Natural killer cell treated with Interleukin-12 subunit alpha and Interleukin-12 subunit beta and Interleukin-15 and Interleukin-18, amount 100 ng/mL, for 72 hours (primary cell): ENCODE data around the gene STAMBP. TPM values are rescaled to one million over a fixed set of nuclear protein-coding genes. Genes with fewer than 3 reads are reported as not detected.
"Not testable (repeated sequence)": the region's sequence is repeated elsewhere in the genome, so short reads cannot be mapped to it uniquely, and the experiment has no call there.

Experiments used
- ATAC-seq, 2 donors: fragments of 150-1000 bp; cut with Tn5 transposase in 1 of 2; sonication (Bioruptor Pico), chemical (Tn5 transposase) in 1 of 2; 2 replicates each; pipeline ENCODE4 v1.10.0; 2021
- DNase-seq: peaks from one replicate; pipeline ENCODE4 v3.0.0; 2022; ENCODE audit warnings: low spot score
- H3K27ac Mint-ChIP-seq, 2 donors: 1 replicate in 1 of 2; 2 replicates in 1 of 2; pipeline ENCODE4 v1.8.0; 2022; ENCODE audit warnings: mixed read lengths in 2 of 2, mild to moderate bottlenecking in 1 of 2, moderate library complexity in 1 of 2
- H3K27me3 Mint-ChIP-seq, 2 donors: 1 replicate in 1 of 2; 2 replicates in 1 of 2; pipeline ENCODE4 v1.8.0; 2022; ENCODE audit warnings: mixed read lengths in 2 of 2
- H3K36me3 Mint-ChIP-seq: one replicate; pipeline ENCODE4 v1.8.0; 2022; ENCODE audit warnings: mixed read lengths
- H3K4me1 Mint-ChIP-seq, 2 donors: 1 replicate in 1 of 2; 2 replicates in 1 of 2; pipeline ENCODE4 v1.8.0; 2022; ENCODE audit warnings: low read depth in 2 of 2, mixed read lengths in 2 of 2, mild to moderate bottlenecking in 1 of 2
- H3K4me3 Mint-ChIP-seq: one replicate; pipeline ENCODE4 v1.8.0; 2022; ENCODE audit warnings: mixed read lengths
- H3K9me3 Mint-ChIP-seq: 2 replicates; pipeline ENCODE4 v1.8.0; 2022; ENCODE audit warnings: mixed read lengths
- total RNA-seq, 2 donors: library from RNA; stranded (reverse); gene quantifications; one replicate each; pipeline ENCODE4 v1.2.3, GENCODE V29; 2022

STAMBP gene
- total RNA-seq: 10 to 100 TPM; 27.5 to 40.6 TPM

- peaks cover 4% of the 10 kb centered on the region for H3K9me3 Mint-ChIP-seq
- H3K36me3 Mint-ChIP-seq: peaks cover 7% of the 10 kb centered on the region
- H3K4me1 Mint-ChIP-seq: peaks cover 64 to 66% of the 10 kb centered on the region in 2 donors
- ATAC-seq: peak; percentile 79 to 84
- DNase-seq: peak; percentile 93
- H3K4me3 Mint-ChIP-seq: peak within 1 kb of the TSS; percentile 93
- no peaks in the 10 kb centered on the region for H3K27me3 Mint-ChIP-seq
- peak within 1 kb of the TSS; percentile 96 to 98 for H3K27ac Mint-ChIP-seq
Measured at GRCh38 chr2:73828818-73829570, at the start of gene STAMBP. TSS of gene STAMBP (plus strand) at chr2:73828961. CDS start at chr2:73830857, 1,896 bp downstream.

- Mint-ChIP-seq H3K27ac (peak within 1 kb of the TSS; percentile 86 to 95), H3K27me3 (peaks cover 4 to 7% of the 10 kb centered on the region in 2 donors), H3K4me1 (peaks cover 21% of the 10 kb centered on the region in 2 donors), H3K9me3 (no peaks in the 10 kb centered on the region), H3K4me3 (peak within 1 kb of the TSS; percentile 95), H3K36me3 (peaks cover 9% of the 10 kb centered on the region)
- ATAC-seq (peak; percentile 100), DNase-seq (peak; percentile 95)
Measured at GRCh38 chr2:73779467-73780236, 49.1 kb upstream of the STAMBP start, which contains the start of gene DUSP11. TSS of gene DUSP11 (minus strand) at chr2:73780103. CDS start at chr2:73779974, 129 bp downstream.

- peaks cover 6% of the 10 kb centered on the region for H3K36me3 Mint-ChIP-seq
- H3K27ac Mint-ChIP-seq: peak overlapping the region; percentile 86 to 95
- no peaks in the 10 kb centered on the region for H3K9me3 Mint-ChIP-seq
- H3K4me1 Mint-ChIP-seq: peaks cover 21% of the 10 kb centered on the region in 2 donors
- H3K27me3 Mint-ChIP-seq: peaks cover 4 to 7% of the 10 kb centered on the region in 2 donors
- ATAC-seq (no peak), DNase-seq (no peak)
- H3K4me3 Mint-ChIP-seq: peak overlapping the region; percentile 95
Measured at GRCh38 chr2:73780237-73780582, 48.6 kb upstream of the STAMBP start.

GRCh38 chr2:73783402-73783801, 45.4 kb upstream of the STAMBP start:
- not testable (repeated sequence) for H3K9me3 Mint-ChIP-seq, H3K36me3 Mint-ChIP-seq, ATAC-seq, H3K27me3 Mint-ChIP-seq, H3K4me3 Mint-ChIP-seq, DNase-seq
- peaks cover 6 to 11% of the 10 kb centered on the region in 2 donors for H3K4me1 Mint-ChIP-seq
- H3K27ac Mint-ChIP-seq: peak overlapping the region in 1 of 2 donors; percentile 10

GRCh38 chr2:73783883-73784282, 44.9 kb upstream of the STAMBP start, which contains the start of gene C2orf78:
TSS of gene C2orf78 (plus strand) at chr2:73784183. CDS start at chr2:73784310, 127 bp downstream.
- DNase-seq, H3K9me3 Mint-ChIP-seq, H3K4me1 Mint-ChIP-seq, ATAC-seq, H3K4me3 Mint-ChIP-seq, H3K27me3 Mint-ChIP-seq, H3K36me3 Mint-ChIP-seq: not testable (repeated sequence)
- H3K27ac Mint-ChIP-seq: peak within 1 kb of the TSS in 1 of 2 donors; percentile 10

GRCh38 chr2:73811878-73812277, 16.9 kb upstream of the STAMBP start:
- no peak for DNase-seq
- no peak for ATAC-seq
- H3K27me3 Mint-ChIP-seq: peaks cover 0 to 11% of the 10 kb centered on the region in 2 donors
- H3K4me1 Mint-ChIP-seq: peaks cover 0 to 12% of the 10 kb centered on the region in 2 donors
- H3K9me3 Mint-ChIP-seq: no peaks in the 10 kb centered on the region
- H3K4me3 Mint-ChIP-seq: no peak overlapping the region
- no peaks in the 10 kb centered on the region for H3K36me3 Mint-ChIP-seq
- H3K27ac Mint-ChIP-seq: no peak overlapping the region

GRCh38 chr2:73812635-73813034, 16.1 kb upstream of the STAMBP start:
- no peak for ATAC-seq
- H3K4me1 Mint-ChIP-seq: peaks cover 0 to 12% of the 10 kb centered on the region in 2 donors

GRCh38 chr2:73818296-73818695, 10.5 kb upstream of the STAMBP start:
- Mint-ChIP-seq H3K4me1 (peaks cover 27 to 41% of the 10 kb centered on the region in 2 donors), H3K4me3 (no peak overlapping the region), H3K9me3 (peaks cover 3% of the 10 kb centered on the region), H3K27me3 (peaks cover 6 to 13% of the 10 kb centered on the region in 2 donors), H3K27ac (peak overlapping the region in 1 of 2 donors; percentile 9), H3K36me3 (no peaks in the 10 kb centered on the region)
- ATAC-seq (no peak), DNase-seq (no peak)

More at GRCh38 chr2:73812635-73813034, 16.1 kb upstream of the STAMBP start:
- no peaks in the 10 kb centered on the region for H3K36me3 Mint-ChIP-seq
- no peak overlapping the region for H3K4me3 Mint-ChIP-seq
- H3K9me3 Mint-ChIP-seq: no peaks in the 10 kb centered on the region
- no peak overlapping the region for H3K27ac Mint-ChIP-seq
- peaks cover 0 to 11% of the 10 kb centered on the region in 2 donors for H3K27me3 Mint-ChIP-seq
- no peak for DNase-seq

GRCh38 chr2:73821227-73821626, 7.5 kb upstream of the STAMBP start:
- Mint-ChIP-seq H3K4me1 (peaks cover 44 to 52% of the 10 kb centered on the region in 2 donors), H3K9me3 (peaks cover 3% of the 10 kb centered on the region), H3K27me3 (peaks cover 5 to 6% of the 10 kb centered on the region in 2 donors), H3K36me3 (no peaks in the 10 kb centered on the region), H3K27ac (peak overlapping the region; percentile 83 to 100), H3K4me3 (peak overlapping the region; percentile 80)
- DNase-seq (peak; percentile 84), ATAC-seq (peak; percentile 86 to 87)

- Mint-ChIP-seq H3K27me3 (peaks cover 3 to 6% of the 10 kb centered on the region in 2 donors), H3K9me3 (peaks cover 3% of the 10 kb centered on the region), H3K36me3 (no peaks in the 10 kb centered on the region), H3K4me1 (peaks cover 44 to 54% of the 10 kb centered on the region in 2 donors), H3K27ac (peak overlapping the region; percentile 83 to 100), H3K4me3 (peak overlapping the region; percentile 80)
- ATAC-seq: peak; percentile 40 to 45
- DNase-seq: no peak
Measured at GRCh38 chr2:73821669-73822068, 7.1 kb upstream of the STAMBP start.

GRCh38 chr2:73822276-73822675, 6.5 kb upstream of the STAMBP start:
- peak; percentile 88 to 92 for ATAC-seq
- Mint-ChIP-seq H3K27ac (peak overlapping the region; percentile 83 to 100), H3K4me1 (peaks cover 49 to 55% of the 10 kb centered on the region in 2 donors)

GRCh38 chr2:73822991-73823390, 5.8 kb upstream of the STAMBP start:
- Mint-ChIP-seq H3K4me1 (peaks cover 56 to 60% of the 10 kb centered on the region in 2 donors), H3K27me3 (peaks cover 2 to 6% of the 10 kb centered on the region in 2 donors), H3K27ac (peak overlapping the region; percentile 83 to 100), H3K4me3 (peak overlapping the region; percentile 80), H3K9me3 (peaks cover 3% of the 10 kb centered on the region), H3K36me3 (no peaks in the 10 kb centered on the region)
- ATAC-seq (no peak), DNase-seq (no peak)

More at GRCh38 chr2:73822276-73822675, 6.5 kb upstream of the STAMBP start:
- no peaks in the 10 kb centered on the region for H3K36me3 Mint-ChIP-seq
- peaks cover 2 to 6% of the 10 kb centered on the region in 2 donors for H3K27me3 Mint-ChIP-seq
- H3K9me3 Mint-ChIP-seq: peaks cover 3% of the 10 kb centered on the region
- peak; percentile 69 for DNase-seq
- peak overlapping the region; percentile 80 for H3K4me3 Mint-ChIP-seq

GRCh38 chr2:73823416-73823815, 5.3 kb upstream of the STAMBP start:
- DNase-seq (no peak), ATAC-seq (no peak)
- H3K36me3 Mint-ChIP-seq: no peaks in the 10 kb centered on the region
- peak overlapping the region; percentile 80 for H3K4me3 Mint-ChIP-seq
- H3K27me3 Mint-ChIP-seq: peaks cover 2 to 6% of the 10 kb centered on the region in 2 donors
- H3K4me1 Mint-ChIP-seq: peaks cover 57 to 60% of the 10 kb centered on the region in 2 donors
- peaks cover 3% of the 10 kb centered on the region for H3K9me3 Mint-ChIP-seq
- H3K27ac Mint-ChIP-seq: peak overlapping the region; percentile 83 to 100
